8988T (cell line): Measurements from ENCODE around the gene FRRS1.

Experiments
- DNase-seq: peaks from one replicate; pipeline ENCODE4 v3.0.0; 2011

FRRS1 gene

DNA sequence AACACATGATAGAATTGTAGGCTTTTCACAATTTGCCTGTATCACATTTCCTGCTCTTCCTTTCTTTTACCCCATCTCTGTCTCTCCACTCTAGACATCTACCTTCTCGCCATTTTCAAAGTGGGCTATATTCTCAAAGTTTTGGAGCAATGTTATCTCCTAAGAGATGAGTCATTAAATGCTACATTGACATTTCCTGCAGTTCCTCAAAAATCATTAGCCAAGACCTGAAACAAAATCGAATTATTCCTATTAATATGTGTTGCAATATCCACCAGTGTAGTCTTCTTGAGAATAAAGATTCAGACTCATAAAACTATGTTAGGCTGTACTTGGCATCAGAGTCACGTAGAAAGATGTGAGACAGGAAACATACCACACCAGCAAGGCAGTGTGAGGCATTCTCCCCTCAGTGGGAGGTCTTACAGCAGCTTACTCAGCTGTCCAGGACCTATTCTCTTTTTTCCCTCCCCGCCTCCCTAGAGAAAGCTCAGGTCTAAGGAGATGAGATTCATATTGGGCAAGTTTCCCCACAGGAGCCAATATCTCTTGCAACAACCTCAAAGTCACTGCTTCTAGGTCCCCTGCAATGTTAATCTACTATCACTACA, 38.8 kb downstream of the FRRS1 start:
- DNase-seq, result no peak

DNA sequence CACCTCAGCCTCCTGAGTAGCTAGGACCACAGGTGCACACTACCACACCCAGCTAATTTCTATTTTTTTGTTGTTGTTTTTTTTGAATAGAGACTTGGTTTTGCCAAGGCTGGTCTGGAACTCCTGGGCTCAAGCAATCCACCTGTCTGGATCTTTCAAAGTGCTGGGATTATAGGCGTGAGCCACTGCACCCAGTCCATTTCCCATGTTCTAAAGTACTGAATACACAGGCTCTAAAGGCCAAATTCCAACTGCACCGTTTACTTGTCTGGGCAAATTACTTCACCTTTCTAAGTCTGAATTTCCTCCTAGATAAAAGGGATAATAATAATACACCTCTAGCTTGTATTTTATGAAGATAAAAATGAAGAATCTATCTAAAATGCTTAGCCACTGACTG, 39.6 kb downstream of the FRRS1 start:
- no peak for DNase-seq

DNA sequence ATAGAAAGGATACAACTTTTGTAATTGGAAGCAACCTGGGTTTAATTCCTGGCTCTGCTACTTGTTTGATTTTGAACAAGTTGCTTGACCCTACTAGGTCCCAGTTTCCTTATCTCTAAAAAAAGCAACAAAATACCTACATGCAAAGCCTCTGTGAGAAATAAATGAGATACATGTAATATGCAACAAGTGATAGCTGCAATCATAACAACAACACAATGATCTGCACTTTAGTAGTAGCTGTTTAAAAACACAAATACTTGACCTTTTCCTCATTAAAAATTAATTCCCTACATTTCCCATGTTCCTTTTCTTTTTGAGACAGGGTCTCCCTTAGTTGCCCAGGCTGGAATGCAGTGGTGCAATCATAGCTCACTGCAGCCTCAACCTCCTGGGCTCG, 40.0 kb downstream of the FRRS1 start:
- no peak for DNase-seq

DNA sequence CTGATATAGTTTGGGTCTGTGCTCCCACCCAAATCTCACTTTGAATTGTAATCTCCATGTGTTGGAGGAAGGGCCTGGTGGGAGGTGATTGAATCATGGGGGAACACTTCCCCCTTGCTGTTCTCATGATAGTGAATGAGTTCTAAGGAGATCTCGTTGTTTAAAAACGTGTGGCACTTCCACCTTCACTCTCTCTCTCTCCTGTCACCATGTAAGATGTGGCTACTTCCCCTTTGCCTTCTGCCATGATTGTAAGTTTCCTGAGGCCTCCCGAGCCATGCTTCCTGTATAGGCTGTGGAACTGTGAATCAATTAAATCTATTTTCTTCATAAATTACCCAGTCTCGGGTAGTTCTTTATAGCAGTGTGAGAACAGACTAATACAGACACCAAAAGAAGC, 40.4 kb downstream of the FRRS1 start:
- no peak for DNase-seq

DNA sequence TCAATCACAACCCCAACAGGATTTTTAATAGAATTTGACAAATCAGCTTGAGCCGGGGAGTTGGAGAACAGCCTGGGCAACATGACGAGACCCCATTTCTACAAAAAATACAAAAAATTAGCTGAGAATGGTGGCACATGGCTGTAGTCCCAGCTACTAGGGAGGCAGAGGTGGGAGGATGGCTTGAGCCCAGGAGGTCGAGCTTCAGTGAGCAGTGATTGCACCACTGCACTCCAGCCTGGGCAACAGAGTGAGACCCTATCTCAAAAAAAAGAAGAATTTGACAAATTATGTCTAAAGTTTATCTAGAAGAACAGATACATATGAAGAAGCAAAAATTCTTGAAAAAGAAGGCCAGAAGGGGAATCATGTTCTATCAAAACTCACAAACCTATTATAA, 43.2 kb downstream of the FRRS1 start:
- DNase-seq, result no peak

DNA sequence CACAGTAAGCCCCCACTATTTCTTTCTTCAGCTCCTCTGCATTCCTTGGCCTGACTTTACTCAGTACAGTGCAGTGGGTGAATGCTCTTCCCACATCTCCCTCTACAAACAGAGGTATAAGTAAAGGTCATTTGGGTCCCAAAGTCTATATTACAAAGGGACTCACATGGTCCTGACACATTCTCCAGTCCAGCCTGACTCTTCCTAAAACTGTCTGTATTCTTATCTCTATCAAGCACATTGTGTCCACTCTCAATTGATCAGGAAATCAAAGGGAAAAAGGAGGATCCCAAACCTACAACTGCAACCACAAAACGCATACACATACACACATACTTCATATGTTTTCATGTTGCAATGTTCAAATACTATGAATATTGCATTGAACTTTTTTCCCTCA, 49.4 kb downstream of the FRRS1 start:
- no peak for DNase-seq

DNA sequence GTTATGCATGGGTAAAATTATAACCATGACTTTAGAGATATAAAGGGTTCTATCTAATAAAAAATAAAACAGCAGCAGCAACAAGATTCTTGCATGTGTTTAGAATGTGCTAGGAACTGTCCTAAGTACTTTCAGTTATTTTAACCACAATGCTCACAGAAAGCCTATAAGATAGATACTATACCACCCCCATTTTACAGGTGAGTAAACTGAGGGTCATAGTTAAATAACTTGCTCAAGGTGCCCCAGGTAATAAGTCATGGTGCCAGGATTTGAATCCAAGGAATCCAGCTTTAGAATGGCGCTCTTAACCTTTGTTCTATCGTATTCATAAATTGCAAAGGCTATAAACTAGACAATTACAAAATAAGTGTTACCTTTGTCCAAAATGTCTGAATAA, 53.4 kb downstream of the FRRS1 start:
- no peak for DNase-seq

DNA sequence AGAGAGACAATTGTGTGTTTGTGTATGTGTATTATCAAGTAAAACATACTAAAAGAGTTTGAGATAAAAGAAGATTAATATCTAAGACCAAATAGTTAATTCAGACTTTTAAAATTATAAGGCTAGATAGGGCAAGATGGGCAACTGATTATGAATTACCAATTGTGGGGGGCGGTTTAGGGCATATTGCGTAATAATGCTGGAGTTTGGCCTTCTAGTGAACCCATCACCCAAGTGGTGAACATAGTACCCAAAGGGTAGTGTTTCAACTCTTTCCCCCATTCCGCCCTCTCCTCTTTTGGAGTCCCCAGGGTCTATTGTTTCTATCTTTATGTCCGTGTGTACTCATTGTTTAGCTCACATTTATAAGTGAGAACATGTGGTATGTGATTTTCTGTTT, 55.4 kb downstream of the FRRS1 start:
- DNase-seq, result no peak

DNA sequence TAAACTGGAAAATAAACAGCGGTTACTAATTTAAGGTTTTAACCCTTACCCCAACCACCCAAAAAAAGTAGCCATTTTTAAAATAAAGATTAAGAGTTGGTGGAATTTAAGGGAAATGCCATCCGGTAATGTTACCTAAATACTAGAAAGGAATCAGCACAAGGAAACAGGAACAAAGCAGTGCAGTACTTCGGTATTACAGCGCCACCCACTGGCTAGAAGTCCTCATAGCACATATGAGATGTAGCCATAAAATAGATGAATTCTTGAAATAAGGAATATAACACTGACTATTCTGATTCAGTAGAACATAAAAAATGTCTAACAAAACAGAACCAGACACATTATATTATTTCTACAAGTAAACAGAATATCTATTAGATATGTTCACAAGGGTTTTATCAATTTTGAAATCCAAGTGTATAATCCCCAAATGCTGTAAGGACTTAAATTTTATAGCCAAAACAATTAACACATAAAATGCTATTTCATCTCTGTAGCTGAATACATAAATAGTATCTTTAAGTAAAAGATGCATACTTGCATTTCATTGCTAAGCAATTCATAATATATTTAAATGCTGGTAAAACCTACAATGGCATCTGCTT, 58.8 kb downstream of the FRRS1 start:
- peak; percentile 13 for DNase-seq

DNA sequence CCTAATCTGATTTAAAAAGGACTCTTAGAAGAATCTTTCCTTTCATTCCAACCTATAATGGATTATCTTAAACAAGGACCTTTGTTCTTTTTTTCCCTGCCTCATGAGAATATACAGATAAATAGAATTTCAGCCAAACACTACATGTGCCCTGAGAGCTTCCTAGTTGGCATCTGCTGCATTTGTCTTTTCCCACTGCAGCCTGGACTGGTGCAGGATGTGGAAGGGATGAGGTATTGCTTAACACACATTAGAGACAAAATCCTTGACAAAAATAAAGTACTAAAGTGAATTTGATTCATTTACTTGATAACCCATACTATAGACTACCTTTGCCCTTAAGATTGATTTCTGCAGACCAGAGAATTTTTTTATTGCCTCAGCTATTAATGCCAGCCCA, 61.0 kb downstream of the FRRS1 start:
- no peak for DNase-seq

DNA sequence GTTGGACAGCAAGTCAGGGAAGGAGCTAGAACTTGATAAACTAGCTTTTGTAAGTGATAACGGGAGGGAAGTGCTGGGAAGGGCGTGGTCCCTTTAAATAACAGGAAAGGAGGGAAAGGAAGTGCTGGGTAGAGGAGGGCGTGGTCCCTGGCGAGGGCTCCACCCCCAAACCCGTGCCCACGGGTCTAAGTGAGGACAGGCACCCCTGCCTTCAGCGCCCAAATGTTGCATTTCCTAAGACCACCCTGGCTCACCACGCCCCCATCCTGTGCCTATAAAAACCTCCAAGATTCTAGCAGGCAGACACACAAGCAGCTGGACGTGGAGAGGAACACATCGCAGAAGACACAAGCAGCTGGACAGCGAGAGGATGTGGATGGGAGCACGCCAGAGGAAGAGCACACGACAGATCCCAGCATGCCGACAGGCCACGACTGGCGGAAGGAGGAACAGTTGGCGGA, 62.0 kb downstream of the FRRS1 start:
- no peak for DNase-seq

DNA sequence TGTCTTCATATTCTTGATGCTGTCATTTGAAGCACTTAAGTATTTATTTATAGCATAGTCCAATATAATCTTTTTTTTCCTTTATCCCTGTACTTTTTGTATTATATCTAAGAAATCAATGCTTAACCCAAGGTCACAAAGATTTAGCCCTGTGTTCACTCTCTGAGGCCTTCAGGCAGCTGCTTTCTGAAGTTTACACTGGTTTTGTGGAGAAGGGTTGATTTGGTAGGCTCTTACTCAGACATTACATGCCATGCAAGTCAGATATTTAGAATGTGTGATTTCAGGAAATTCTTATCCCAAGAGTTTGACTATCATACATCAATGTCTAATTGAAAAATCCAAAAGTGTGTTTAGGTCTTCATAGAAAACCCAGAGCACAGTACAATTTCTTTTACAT, 64.2 kb downstream of the FRRS1 start:
- no peak for DNase-seq

DNA sequence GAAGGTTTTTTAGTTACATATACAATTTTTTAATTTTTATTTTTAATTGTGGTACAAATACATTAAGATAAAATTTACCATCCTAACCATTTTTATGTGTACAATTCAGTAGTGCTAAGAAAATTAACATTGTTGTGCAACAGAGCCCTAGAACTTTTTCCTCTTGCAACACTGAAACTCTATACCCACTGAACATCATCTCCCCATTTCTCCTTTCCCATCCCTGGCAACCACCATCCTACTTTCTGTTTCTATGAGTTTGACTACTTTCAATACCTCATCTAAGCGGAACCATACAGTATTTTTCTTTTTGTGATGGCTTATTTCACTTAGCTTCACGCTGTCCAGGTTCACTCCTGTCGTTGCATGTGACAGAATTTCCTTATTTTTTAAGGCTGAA, 66.4 kb downstream of the FRRS1 start:
- DNase-seq, result no peak

DNA sequence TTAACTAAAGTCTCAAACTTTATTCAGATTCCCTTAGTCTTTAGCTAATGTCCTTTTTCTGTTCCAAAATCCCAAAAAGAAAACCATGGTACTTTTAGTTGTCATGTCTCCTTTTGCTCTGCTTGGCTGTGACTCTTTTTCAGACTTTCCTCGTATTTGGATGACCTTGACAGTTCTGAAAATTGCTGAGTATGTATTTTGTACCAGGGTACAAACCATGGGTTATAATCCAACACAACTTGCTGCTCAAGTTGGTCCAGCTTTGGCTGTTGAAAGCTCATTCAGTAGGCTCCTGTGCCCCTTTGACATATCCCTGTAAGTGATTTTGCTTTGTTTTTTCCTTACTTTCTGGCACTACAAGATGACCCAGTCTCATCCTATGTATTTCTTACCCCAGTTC, 68.9 kb downstream of the FRRS1 start:
- DNase-seq, result no peak

DNA sequence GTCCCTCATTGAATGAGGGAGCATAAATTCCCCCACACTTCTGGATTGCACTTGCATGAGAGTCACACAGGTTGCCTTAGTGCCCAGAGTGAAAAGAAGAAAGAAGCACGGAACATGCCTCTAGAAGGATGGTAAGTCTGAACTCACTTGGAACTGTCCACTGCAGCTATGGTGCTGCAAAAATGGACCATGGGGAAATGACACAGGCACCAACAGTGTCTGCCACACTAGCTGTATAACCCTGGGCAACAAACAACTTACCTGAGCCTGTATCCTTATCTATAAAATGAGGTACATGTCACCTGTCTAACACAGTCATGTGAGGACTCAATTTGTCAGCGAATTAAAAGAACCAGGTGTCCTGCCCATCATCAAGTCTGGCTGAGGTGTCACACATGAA, 69.8 kb downstream of the FRRS1 start:
- no peak for DNase-seq

DNA sequence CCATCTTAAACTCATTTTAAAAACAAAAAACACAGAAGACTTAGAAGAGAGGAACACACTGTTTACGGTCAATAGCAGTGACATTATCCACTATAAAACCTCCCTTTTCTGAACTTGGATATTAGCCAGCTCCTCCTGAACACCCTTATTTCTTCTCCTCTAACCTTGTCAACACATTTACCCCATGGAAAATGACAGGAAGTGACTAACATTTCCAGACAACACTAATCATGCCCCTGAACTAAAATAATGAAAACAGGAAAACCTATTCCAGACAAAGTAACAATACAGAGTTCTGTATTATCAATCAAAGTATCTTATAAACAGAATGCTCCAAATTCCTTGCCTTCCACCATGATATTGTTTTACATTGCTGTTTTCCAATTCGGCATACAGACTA, 75.3 kb downstream of the FRRS1 start:
- DNase-seq, result no peak

DNA sequence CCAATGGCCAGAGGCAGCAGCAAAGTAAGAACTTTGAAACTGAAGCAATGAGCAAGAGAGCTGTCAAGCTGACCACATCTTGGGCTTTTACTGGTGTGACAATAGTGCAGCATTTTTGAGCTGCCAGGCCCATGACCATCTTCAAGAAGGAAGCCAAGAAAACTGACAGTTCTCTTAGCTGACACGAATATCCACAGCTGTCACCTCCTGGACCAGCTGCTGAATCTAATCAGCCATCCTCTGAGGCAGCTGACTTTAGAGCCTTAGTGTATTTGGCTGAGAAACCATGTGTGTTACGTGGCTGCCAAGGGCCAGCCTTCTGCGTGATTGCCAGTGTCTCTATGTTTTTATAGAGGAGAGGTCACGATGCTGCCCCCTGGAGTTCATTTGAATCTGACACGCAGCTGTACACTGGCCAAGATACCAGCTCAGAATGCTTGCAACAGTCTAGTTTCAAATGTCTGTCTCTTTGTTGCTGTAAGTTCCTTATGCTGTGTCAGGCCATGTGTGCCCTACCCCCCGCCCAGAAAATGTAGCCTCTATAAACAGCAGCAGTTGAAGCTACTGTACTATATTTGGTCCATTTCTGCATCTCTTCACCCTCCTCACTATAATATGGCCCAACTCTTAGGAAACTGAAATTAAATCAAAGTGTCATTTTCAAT, 80.8 kb downstream of the FRRS1 start:
- no peak for DNase-seq

DNA sequence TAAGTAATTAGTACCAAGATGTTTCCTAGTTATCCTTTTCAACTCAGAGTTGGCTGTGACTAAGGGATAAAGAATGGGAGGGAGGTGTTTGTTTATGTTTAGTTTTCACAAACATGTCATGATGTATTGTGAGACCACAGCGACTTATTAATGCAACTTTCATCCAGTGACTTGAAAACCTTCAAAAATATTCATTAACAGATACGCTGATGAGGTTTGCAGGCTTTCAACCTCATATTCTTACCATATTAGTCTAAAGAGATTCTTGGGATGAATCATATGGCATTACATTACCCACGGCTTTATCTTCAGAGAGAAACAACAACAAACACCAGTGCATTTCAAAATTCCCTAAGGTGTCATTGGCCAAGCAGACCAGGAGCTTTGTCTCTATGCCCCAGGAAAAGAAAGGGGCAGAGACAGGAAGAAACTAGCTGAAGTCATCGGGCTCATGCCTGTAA, 84.1 kb downstream of the FRRS1 start:
- no peak for DNase-seq

DNA sequence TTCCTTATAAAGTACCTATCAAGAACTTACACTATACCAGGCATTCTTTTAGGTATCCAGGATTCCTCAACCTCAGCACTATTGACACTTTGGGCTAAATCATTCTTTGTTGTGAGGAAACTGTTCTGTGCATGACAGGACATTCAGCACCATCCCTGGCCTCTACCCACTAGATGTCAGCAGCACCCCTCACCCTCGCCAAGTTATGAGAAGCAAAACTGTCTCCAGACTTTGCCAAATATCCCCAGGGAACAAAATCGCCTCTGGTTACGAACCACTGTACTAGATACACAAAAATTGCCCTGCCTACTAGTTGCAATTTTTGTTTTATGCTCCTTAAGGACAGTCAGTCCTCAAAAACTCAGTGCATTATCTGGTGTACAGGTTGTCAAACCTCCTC, 84.9 kb downstream of the FRRS1 start:
- no peak for DNase-seq

DNA sequence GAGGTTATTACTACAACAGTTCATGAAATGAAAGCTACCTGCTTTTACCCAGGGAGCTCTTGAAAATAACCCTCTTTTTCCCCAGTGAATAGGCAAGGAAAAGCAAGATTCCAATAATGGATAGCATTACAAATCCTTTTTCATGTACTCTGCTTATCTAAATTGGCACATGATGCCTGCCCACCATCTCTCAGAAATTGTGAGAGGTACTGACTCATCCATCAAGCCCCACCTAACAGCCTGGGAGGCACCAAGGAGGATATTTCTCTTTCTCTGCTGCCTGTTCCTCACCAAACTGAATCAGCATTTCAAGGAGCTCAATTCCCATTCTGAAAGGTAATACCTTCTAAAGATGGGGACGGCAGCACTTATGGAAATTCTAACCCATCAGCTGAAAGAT, 86.2 kb downstream of the FRRS1 start:
- DNase-seq, result no peak

DNA sequence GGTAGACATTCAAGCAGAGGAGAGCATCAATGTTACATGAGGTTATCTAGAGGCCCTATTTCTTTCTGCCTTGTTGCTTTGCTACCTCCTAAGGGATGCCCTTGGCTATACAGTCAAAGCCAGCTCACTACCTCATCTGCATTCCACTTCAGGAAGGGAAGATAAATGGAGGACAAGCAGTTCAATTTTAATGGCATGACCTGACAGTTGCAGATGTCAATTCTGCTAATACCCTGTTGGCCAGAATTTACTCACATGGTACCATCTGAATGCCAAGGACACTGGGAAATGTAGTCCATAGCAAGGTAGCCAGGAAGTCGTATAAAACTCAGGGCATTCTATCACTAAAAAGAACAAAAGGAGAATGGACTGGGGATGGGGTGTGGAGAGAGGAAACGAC, 89.0 kb downstream of the FRRS1 start:
- no peak for DNase-seq

DNA sequence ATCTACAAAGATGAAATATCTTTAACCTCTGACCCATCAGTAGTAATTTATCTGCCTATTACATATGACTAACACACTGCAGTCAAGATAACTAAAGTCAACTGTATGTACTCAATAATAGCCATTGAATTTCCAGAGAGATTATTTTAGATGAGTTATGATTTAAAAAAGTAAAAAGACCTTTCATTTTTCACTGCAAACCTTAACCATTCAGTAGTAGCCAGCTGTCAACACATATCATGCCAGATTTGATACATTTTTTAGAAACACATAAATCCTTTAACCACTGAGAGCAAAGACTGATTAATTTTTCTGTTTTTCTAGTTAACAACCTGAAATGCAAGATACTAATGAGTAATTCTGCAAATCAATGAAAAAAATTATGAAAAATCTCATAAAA, 89.6 kb downstream of the FRRS1 start:
- no peak for DNase-seq

DNA sequence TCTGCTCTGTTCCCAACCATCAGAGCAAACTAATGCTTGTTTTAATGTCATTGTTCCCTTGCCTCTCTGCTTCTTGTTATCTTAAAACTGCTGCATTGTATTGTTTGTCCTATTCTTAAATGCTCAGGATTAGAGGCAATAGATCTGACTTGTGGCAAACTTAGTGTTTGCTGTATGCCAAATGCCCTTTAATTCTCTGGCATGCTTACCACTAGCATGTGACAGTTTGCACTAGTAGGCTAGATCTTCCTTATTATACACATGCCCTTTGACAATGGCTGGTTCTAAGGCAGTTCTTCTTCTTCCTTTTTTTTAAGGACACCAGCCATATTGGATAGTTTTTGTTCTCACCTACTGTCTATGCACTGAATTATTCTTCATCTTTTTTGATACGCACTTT, 90.4 kb downstream of the FRRS1 start:
- no peak for DNase-seq

DNA sequence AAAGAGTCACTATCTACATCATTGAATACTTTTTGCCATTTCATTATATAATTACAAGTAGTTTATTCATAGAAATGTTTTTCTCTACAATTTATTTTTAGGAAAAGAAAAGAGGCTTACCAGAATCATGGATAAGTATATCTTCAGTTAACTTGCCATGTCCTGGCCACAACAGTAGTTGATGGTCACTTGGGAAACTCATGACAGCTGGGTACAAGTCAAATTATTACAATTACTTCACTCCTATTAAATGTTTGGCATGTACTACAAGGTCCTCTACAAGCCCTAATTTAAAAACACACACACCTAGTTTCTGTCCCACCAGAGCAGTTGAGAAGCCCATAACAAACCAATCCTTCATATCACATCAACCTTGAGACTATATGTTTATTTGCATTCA, 91.1 kb downstream of the FRRS1 start:
- no peak for DNase-seq
